C1 segment of cervical spinal cord (tissue), 14 donors: ENCODE results near the gene PPP1CA.
A peak's percentile ranks its signal among the peaks of the same experiment; 100 is the strongest.

Experiments
- DNase-seq, 14 donors: peaks; one replicate each; lab custom pipeline; 2025; lab: John Stamatoyannopoulos, UW

Gene PPP1CA

DNA sequence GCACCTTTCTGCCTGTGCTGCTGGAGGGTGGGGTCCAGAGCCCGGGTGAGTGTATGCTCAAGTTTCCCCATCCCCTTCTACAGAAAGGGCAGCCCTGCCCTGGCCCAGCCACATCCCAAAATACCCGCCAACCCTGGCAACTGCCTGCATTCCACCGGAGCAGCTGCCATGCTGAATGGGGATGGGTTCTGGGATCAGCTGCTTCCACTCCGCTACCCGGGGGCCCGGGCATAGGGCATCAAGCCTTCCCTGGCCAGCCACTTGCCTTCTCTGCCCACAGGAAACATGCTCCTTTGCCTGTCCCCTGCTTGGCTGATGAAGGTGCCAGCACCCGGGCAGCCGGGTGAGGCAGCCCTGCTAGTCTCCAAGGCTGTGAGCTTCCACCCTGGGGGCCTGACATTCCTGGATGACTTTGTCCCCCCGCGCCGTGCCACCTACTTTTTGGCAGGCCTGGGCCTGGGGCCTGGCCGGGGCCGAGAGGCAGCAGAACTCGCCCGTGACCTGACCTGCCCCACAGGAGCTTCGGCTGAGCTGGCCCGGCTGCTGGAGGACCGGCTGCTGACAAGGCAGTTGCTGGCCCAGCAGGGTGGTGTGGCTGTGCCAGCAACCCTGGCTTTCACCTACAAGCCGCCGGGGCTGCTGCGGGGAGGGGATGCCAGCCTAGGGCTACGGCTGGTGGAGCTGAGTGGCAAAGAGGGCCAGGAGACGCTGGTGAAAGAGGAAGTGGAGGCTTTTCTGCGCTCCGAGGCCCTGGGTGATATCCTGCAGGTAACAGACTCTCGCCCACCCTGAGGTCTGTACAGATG is 17.0 kb upstream of the PPP1CA start:
- DNase-seq, result peak in 5 of 14 donors; percentile 45 to 83 (median 58)

GRCh38 chr11:67417425-67417824 is 15.8 kb upstream of the PPP1CA start:
- no peak for DNase-seq

DNA sequence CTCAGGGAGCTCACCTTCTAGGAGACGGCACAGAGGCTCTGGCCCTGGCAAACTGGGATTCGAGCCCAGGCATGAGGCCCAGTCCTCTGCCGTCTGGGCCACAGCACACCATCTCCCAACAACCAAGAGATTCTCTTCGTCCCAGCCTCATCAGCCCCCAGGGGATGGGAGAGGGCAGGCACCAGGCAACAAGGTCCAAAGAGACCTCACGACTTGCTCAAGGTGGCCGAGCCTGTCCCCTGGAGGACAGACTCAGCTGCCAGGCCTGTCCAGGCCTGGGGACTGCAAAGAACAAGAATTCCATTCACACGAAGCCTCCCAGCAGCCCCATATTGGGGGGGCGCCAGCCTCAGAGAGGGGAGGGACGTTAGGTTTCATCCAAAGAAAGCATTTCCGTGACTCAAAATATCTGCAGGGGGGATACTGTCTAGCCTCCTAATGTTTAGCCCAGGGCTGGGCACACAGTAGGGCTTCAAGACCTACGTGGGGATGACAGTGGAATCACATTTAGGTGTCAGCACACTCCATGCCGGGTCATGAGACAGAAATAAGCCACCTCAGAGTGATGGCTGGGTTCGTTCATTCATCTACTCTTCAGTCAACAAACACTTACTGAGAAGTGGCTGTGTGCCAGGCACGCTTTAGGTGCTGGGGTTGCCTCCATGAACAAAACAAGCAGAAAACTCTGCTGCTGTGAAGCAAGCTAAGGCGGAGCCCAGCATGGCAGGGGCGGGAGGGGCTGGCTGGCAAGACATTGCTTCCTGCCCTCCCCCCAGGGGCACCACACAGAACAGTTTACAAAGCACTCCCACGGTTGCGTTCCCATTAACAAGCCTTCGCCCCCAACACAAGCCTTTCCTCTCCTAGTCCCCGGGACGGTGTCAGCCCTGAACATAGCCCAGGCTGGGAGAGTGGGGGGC is 15.0 kb upstream of the PPP1CA start:
- peak in 5 of 14 donors; percentile 18 to 46 (median 32) for DNase-seq

DNA sequence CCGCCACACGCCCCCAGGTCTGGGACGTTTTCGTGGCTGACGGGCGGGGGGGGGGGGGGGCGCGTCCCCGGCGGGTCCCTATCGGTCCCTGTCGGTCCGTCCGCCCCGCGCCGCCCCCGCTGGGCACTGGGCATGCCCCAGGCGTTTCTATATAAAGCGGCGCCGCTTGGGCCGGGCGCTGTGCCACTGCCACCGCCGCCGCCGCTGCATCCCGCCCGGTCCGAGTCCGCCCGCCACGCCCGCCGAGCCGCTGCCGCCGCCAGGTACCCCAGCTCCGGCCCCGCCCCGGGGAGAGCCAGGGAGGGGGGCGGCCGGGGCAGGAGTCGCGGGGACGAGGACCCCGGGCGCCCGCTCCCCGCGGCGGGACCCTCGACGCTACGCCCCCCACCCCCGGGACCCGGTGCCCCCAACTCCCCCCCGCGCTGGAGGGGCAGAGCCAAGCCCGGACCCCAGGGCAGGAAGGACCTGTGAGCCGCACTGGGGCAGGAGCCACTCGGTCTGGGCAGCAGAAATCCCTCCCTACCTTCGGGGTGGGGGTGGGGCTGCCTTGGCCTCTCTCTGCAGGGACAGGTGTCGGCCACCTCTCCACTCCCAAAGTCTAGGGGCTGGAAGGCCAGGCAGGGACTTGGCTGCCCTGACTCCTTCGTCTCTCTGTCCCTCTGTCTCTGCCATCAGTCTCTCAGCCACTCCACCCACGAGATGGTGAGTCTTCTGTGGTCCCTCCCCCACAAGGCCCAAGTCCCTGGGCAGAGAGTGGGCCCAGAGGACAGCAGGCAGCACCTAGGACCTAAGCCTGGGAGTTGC is 14.0 kb upstream of the PPP1CA start, which contains the start of gene CARNS1:
Gene CARNS1, plus strand, starts transcription at position 178 of the 804 bp plus-strand sequence. Its CDS starts 522 bp downstream, at position 700.
- DNase-seq, result peak in 5 of 14 donors; percentile 35 to 80 (median 76)

GRCh38 chr11:67413266-67413849 is 11.7 kb upstream of the PPP1CA start:
- peak in 2 of 14 donors; percentile 18 to 43 for DNase-seq

GRCh38 chr11:67412495-67413179 is 11.0 kb upstream of the PPP1CA start:
- no peak for DNase-seq

DNA sequence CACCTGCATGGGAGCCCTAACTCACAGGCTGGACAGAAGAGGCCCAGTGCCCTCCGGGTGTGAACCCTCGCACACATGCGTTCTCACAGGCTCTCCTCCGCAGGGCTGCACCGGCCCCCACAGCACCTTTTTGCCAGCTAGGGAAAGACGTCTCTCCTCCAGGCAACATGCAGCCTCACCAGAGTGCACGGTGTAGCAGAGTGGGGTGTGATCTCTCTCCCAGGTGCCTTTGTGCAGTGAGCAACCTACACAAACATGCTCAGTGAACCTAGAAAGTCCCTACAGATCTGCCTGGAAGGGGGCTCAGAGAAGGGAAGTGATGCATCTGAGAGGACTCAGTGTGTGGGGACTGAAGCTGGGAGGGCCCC is 10.1 kb upstream of the PPP1CA start:
- DNase-seq, result peak in 1 of 14 donors; percentile 33

- DNase-seq, result no peak
Observed at GRCh38 chr11:67410984-67411784, 9.5 kb upstream of the PPP1CA start.

- peak in 10 of 14 donors; percentile 60 to 83 (median 76) for DNase-seq
Observed at GRCh38 chr11:67410369-67410831, 8.7 kb upstream of the PPP1CA start.

DNA sequence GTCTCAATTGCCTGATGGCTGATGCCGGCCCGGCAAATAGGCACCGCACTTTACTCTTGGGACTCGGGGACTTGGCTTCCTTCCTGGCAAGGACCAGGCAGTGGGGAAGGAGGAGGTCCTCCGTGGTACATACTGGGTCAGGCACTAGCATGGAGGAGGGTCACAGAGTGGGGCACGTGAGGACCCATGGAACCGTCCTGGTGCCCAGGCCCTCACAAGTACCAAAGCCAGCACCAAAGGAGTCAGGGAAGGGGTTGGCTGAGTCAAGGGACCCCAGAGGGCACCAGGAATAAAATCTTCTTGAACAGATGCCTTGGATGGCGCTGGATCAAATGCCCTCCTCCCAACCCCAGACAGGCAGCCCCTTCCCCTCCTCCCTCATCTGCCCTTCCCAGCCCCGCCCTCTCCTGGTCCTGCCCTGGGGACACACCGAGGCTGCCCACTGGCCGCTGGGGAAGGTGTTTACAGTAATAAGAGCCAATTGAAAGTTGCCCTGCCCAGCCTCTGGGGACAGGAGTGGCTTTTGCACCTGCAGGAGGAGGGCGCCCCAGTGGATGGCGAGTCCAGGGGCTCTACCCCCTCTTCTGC is 8.2 kb upstream of the PPP1CA start:
- DNase-seq, result peak in 2 of 14 donors; percentile 48 to 63

- DNase-seq, result no peak
Observed at GRCh38 chr11:67409261-67409666, 7.6 kb upstream of the PPP1CA start.

GRCh38 chr11:67408437-67409200 is 7.0 kb upstream of the PPP1CA start:
- peak in 1 of 14 donors; percentile 25 for DNase-seq

- no peak for DNase-seq
Observed at GRCh38 chr11:67407688-67408163, 6.1 kb upstream of the PPP1CA start.

- DNase-seq, result peak in 5 of 14 donors; percentile 17 to 61 (median 36)
Observed at GRCh38 chr11:67406969-67407687, 5.5 kb upstream of the PPP1CA start.

DNA sequence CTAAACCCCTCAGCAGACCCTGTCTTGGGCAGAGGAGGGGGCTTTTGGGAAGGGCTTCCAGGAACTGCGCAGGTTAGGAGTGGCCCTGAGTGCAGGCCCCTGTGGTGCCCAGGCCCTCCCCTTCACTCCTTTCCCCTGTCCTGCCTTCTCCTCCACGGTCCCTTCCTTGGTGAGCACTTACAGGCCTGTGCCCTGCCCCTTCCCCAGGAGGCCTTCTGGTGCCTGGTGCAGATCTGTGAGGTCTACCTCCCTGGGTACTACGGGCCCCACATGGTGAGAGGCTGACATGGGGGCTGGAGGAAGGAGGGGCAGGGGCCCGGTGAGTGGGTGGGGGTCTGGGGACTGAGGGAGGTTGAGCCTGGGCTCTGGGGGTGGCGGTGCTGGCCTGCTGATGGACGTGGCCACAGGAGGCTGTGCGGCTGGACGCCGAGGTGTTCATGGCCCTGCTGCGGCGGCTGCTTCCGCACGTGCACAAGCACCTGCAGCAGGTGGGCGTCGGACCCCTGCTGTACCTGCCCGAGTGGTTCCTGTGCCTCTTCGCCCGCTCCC is 4.8 kb upstream of the PPP1CA start:
- DNase-seq, result no peak

GRCh38 chr11:67405688-67406339 is 4.2 kb upstream of the PPP1CA start:
- DNase-seq, result no peak

- no peak for DNase-seq
Observed at GRCh38 chr11:67405196-67405567, 3.5 kb upstream of the PPP1CA start.
